GM10847 (cell line): ENCODE results near the gene CREBZF.

Experiments used
- POLR2A ChIP-seq: IDR thresholded peaks from 2 replicates; pipeline ENCODE4 v1.6.1; 2011; ENCODE audit not compliant: insufficient read length; ENCODE audit errors: extremely low read depth

The CREBZF gene

DNA sequence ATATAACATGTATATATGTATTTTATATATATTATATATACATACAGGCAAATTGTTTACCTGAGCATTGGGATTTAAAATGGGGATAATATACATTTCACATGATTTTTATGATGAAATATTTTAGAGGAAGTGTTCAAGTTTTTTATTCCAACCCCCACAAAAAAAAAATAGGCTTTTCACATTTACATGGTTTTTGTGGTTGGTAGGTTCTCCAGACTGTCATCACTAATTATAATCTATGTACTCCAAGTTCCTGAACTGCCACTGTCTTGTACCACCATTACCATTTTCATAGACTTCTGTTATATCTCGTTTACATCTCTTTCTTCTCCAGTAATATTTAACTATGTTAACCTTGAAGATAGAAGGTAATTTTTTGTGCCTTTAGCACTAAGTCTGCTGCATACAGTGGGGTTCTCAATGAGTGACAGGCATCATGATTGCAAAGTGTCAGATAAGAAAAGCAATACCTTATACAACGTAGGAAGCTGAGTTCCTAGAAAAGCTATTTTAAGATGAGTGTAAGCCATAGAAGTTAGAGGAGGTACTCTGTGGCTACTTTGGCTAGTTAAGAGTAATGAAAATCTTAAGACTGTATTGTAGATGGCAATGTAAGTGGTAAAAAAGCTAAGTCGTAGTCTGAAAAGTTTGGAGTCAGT lies 12.0 kb downstream of the CREBZF start:
- no peak for TF ChIP-seq POLR2A

DNA sequence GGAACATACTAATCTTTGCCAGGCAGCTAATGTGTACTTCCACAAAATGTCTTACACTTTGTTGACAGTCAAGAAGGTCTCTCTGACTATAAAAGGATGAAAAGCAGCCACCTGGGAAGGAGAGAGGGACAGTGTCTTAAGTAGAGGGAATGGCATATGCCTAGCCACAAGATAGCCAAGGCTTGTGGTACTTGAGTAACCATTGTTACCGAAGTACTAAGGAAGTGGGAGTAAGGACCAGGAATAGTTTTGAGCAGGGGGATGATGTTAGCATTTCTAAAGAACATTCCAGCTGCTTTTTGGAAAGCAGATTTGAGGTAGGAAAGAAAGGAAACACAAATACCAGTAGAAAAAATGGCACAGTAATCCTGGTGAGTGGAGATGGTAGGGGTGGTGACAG lies 13.8 kb downstream of the CREBZF start:
- TF ChIP-seq POLR2A, result no peak

DNA sequence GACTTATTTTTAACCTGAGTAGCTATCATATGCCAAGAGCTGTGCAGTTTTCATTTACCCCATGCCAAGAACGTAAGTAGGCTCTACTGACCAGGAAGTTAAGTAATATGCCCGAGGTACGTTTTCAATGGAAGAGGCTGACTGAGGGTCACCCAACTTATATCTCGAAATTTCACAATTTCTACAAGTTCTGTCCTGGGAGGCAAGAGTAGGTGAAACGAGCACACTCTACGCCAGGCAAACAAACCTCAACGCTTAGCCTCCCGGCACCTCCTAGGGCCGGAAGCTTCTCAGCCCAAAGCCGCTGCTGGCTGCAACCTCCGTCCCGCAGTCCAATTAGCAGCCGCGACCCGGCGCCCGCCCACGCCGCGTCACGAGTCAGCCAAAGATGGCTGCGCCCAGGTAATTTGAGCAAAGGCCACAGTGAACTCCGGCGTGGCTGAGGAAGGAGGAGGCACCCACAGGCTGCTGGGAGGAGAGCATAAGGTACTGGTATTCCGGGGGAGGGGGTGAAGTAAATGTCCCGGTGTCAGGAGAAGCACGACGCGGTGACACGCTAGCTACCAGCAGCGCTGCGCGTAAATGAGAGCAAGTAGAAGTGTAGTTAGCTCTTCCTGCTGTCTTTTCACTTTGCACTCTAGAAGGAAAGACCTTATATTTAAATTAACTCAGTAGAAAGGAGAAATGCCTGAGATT lies 17.2 kb downstream of the CREBZF start, which contains the start of gene TMEM126A:
Gene TMEM126A, plus strand, starts transcription at position 364 of the 696 bp plus-strand sequence. CDS start 2,289 bp downstream, outside the sequence.
- TF ChIP-seq POLR2A, result peak; percentile 91

DNA sequence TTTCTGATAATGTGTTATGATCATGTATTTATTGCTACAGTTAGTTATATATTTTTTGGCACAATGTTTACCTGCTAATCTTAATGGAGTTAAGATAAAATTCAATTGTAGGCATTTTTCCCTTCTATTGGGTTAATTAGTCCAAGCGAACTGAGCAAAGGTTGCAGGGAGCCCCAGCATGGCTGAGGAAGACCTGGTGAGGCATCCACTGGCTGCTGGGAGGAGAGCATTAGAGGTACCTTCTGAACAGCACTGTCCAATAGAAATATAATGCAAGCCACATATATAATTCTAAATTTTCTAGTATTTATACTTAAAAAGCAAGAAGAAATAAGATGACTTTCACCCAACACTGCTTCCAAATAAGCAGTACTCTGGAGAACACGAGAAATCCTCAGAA lies 17.9 kb downstream of the CREBZF start:
- no peak for TF ChIP-seq POLR2A

DNA sequence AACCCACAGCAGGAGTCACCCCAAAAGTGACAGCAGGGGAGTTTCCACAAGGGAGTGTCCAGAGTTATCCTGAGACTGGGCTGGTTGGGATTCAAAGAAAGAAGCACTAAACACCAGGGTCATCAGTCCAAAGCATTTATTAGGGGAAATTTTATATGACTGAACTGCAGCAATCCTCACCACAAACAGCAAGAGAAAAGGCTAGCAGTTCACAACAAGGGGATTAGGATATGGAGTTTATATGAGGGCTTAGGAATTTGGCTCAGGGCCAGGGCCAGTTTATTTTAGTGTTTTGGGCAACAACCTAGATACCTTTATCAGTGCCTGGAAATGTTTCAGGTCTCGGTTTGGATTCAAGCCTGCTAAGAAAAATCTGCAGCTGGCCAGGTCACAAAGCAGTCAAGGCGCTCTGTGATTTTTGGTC lies 21.7 kb downstream of the CREBZF start:
- TF ChIP-seq POLR2A, result no peak

DNA sequence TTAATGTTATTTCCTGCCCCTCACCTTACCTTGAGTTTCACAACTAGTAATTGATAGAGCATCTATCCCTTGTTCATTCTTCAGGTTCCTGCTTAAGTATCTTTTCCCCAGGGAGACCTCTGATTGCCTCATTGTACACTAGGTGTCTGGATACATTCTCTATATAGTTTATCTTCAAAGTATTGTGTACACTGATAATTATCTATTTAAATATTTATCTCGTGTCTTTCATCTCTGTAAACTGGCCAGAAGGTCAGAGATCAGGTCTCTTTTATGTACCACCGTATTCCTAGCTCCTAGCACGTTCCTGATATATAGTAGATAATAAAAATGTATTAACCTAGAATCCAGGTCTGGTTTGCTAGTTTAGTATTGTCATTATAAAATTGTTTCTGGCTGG lies 30.2 kb downstream of the CREBZF start:
- no peak for TF ChIP-seq POLR2A

DNA sequence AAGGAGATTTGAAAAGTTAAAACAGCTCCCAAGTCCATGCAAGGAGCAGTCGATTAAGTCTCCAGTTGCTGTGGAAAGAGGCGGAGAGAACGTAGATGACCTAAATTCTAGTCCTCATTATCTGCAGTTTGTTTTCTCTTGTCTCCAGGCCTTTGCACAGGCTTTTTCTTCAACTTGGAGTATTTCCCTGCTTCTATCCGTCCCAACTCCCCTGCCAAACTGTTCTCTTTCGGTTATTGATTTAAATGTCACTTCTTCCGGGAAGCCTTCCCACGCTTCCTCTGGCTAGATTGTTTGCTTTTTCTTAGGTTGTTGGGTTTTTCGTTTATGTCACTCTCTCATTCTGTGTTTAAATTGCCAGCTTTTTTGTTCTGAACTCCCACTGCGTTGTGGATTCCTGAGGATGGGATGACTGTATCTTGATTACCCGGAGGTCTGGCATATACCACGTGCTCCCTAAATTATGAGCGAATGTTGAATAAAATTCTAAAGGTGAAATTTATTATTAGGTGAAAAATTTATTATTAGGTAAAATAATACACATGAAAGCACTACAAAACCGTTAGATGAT lies 36.1 kb downstream of the CREBZF start:
- no peak for TF ChIP-seq POLR2A

DNA sequence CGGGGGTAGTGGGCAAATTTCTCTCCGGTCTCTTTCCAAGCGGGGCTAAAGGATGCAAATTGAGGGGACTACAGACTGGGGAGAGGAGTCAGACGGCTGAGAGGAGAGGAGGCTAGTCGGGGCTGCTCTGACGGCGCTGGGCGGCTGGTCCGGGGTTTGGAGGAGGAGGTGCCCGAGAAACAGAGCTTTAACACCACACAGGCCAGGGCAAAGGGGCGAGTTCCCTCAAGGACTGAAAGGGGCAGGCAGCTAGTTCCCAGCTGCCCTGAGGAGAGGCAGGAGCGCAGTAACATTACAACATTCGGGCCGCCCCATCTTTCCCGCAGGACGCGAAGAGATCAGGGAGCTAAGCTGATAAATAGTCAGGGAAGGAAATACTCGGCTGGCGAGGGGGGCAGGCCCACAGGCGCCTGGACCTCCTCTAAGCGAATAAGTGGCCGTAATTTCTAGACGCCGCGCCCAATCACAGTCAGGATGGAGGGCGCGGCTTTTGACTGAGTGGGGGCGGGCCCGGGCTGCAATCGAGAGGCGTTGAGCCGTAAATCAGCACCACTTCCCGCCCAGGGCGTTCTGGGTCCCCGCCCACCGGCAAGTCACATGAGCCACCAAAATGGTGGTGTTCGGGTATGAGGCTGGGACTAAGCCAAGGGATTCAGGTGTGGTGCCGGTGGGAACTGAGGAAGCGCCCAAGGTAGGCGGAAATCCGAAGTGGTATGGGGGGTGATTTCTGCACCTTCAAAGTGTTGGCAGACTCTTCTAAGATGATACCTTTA lies 36.7 kb downstream of the CREBZF start, which contains the start of gene TMEM126B:
Gene TMEM126B, plus strand, starts transcription at position 596 of the 773 bp plus-strand sequence. Its CDS starts 15 bp downstream, at position 611.
- peak; percentile 70 for TF ChIP-seq POLR2A

DNA sequence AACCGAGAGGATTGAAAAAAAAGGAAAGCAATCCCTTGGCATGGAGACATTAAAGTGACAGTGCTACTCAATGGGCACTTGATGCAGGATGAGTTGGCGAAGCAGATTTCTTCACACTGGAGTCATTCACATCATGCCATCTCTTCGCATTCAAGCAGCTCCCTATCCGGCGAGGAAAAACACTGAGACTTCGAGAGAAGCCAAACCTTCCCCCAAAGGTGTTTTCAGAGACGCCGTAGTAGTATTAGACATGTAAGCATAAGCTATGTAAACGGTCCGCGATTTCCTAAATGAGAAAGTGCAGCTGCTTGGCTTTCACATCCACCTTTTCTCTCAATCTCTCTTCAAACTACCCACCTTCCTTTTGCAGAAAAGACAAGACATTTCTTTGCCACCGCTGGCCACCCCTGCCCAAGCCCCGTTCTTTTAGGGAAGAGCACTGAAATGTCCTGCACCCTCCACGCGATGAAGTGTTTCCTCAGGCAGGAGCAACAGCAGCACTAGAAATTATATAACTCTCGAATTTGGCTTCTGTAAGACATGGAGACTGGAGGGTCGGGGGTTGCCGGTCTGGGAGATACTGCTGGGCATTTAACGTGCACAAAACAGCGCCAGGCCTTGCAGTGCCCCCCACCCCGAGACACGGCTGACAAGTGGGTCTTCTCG lies 37.5 kb downstream of the CREBZF start, which contains the start of gene DLG2:
Gene DLG2, minus strand, starts transcription at position 13 of the 666 bp plus-strand sequence.
- no peak for TF ChIP-seq POLR2A

DNA sequence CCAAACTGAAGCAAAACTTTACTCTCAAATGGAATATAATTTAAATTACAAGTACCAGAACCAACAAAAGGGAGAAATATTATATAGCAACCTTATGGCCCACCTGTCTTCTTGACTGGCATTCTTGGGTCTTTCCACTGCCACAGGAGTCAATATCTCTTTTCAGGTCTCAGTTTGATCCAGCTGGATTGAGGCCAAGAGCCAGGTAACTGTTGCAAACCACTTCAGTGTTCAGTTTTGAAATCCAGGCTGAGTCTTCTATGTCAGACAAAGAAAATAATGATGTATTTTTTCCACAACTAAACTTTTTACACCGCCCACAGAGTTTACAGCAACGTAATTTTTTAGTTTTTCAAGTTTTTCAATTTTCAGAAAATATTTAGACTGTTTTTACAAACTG lies 38.4 kb downstream of the CREBZF start:
- no peak for TF ChIP-seq POLR2A

DNA sequence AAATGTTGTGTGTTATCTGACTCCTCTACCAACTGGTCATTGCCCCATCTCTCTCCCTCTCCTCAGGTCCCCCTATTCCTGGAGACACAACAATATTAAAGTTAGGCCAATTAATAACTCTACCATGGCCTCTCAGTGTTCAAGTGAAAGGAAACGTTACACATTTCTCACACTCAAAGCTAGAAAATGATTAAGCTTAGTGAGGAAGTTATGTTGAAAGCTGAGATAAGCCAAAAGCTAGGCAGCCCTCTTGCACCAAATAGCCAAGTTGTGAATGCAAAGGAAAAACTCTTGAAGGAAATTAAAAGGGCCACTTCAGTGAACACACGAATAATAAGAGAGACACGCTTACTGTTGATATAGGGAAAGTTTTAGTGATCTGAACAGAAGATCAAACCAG lies 44.7 kb downstream of the CREBZF start:
- no peak for TF ChIP-seq POLR2A

DNA sequence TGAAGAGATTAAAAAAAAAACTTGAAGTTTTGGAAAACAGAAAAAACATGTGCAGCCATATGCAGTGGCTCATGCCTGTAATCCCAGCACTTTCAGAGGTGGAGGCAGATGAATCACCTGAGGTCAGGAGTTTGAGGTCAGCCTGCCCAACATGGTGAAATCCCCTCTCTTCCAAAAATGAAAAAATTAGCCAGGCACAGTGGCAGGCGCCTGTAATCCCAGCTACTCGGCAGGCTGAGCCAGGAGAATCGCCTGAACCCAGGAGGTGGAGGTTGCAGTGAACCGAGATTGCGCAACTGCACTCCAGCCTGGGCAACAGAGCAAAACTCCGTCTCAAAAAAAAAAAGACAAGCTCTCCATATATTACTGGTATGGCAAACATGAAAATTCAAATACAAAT lies 45.4 kb downstream of the CREBZF start:
- TF ChIP-seq POLR2A, result no peak
